ENCODE results near the gene TESK2.

DNA sequence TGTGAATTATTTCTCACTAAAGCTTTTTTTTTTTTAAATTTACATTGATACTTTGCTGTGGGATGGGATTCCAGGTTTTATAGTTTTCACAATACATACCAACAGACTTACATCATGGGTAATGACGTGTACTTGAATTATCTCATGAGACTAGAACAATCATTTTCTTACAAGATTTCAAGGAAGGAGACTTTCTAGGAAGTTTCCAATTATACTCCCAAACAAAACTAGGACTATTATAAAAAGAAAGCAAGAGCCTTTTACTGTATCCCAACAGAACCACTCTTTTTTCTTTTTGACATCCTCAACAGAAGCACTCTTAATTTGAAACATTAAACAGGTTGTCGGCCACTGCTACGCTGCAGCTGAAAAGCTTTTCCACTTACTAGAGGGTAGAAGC is 48.7 kb downstream of the TESK2 start:
- TF ChIP-seq, protein P1, sequence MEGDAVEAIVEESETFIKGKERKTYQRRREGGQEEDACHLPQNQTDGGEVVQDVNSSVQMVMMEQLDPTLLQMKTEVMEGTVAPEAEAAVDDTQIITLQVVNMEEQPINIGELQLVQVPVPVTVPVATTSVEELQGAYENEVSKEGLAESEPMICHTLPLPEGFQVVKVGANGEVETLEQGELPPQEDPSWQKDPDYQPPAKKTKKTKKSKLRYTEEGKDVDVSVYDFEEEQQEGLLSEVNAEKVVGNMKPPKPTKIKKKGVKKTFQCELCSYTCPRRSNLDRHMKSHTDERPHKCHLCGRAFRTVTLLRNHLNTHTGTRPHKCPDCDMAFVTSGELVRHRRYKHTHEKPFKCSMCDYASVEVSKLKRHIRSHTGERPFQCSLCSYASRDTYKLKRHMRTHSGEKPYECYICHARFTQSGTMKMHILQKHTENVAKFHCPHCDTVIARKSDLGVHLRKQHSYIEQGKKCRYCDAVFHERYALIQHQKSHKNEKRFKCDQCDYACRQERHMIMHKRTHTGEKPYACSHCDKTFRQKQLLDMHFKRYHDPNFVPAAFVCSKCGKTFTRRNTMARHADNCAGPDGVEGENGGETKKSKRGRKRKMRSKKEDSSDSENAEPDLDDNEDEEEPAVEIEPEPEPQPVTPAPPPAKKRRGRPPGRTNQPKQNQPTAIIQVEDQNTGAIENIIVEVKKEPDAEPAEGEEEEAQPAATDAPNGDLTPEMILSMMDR (conservative IDR thresholded peaks at IDR 0.05; ENCODE audit: low read length) = no peak
- no peak for TF ChIP-seq EZH2phosphoT487 (IDR thresholded peaks at IDR 0.05; ENCODE audit: borderline replicate concordance)
